BLaER1 treated with 17β-estradiol and CSF1 and Interleukin-3, amounts not matched to agents 10 nM and 100 nM (cell line): ENCODE measurements around the gene CYP4F22.
"Not testable (repeated sequence)": the region's sequence is repeated elsewhere in the genome, so short reads cannot be mapped to it uniquely, and the experiment has no call there.

ENCODE experiments used
- H3K27ac ChIP-seq, 11 experiments: shearing (Covaris generic); formaldehyde crosslinking; 2 replicates each; pipeline ENCODE4 v1.8.1; 2022
- H3K27me3 ChIP-seq, 11 experiments: shearing (Covaris generic); formaldehyde crosslinking; 2 replicates each; pipeline ENCODE4 v1.8.1; 2022
- H3K36me3 ChIP-seq, 11 experiments: shearing (Covaris generic); formaldehyde crosslinking; 2 replicates each; pipeline ENCODE4 v1.8.1; 2022
- H3K4me1 ChIP-seq, 10 experiments: shearing (Covaris generic); formaldehyde crosslinking; 2 replicates each; pipeline ENCODE4 v1.8.1; 2022
- H3K4me2 ChIP-seq, 11 experiments: shearing (Covaris generic); formaldehyde crosslinking; 2 replicates each; pipeline ENCODE4 v1.8.1; 2022
- H3K4me3 ChIP-seq, 10 experiments: shearing (Covaris generic); formaldehyde crosslinking; 2 replicates each; pipeline ENCODE4 v1.8.1; 2022
- H3K9ac ChIP-seq, 11 experiments: shearing (Covaris generic); formaldehyde crosslinking; 2 replicates each; pipeline ENCODE4 v1.8.1; 2022
- H3K9me3 ChIP-seq, 11 experiments: shearing (Covaris generic); formaldehyde crosslinking; replicated peaks in 1 of 11; 2 replicates each; pipeline ENCODE4 v1.8.1; 2022
- H4K20me1 ChIP-seq, 11 experiments: shearing (Covaris generic); formaldehyde crosslinking; 2 replicates each; pipeline ENCODE4 v1.8.1; 2022
- Cebpa-rat ChIP-seq, 11 experiments: shearing (Covaris generic); IDR thresholded peaks; 2 replicates each; pipeline ENCODE4 v1.8.1; 2022

Gene CYP4F22

DNA sequence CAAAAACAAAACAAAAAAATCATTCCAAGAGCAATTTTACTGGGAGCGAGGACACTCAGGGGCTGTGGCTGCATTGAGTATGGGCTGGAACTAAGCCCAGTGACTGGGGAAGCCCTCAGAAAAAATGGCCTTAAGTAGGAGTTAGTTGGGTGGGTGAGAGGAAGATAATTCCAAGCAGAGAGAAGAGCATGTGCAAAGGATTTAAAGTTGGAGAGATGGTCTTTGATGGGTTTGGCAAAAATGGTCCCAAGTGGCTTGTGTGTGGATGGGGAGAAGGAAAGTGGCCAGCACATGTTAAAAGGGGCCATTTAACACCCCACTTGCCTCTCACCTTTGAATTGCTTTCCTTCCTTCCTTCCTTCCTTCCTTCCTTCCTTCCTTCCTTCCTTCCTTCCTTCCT lies 6.7 kb upstream of the CYP4F22 start:
- H3K4me3 ChIP-seq, result no peak overlapping the region
- H3K27me3 ChIP-seq, result no peaks in the 10 kb centered on the region

DNA sequence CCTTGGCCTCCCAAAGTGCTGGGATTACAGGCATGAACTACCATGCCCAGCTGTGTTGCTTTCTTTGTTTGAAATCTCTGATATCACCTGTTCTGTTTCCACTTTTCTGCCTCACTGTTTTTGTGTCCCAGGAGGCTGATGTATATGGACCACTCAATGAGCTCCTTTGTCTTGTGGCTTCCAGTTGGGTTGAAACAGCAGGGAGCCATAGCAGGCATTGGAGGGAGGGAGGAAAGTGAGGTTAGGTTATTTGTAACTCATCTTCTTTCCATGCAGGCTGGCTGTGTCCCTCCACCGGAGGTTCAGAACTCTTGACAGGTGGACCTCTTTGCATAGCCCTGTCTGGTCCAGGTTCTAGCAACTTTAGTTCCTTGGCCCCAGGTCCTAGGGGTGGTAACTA lies 6.1 kb upstream of the CYP4F22 start:
- Histone ChIP-seq H3K27me3 (peaks cover 0 to 4% (median 1%) of the 10 kb centered on the region in 11 experiments; a peak in 6 of 22 replicates), H3K36me3 (no peaks in the 10 kb centered on the region), H3K9me3 (0 out of 22 replicates have a peak, but pooled peaks cover 0 to 4% (median 0%) of the 10 kb centered on the region in 11 experiments), H3K4me3 (no peak overlapping the region), H3K27ac (no peak overlapping the region), H3K4me2 (0 out of 22 replicates have a peak overlapping the region, but pooled peaks of 1 of the 11 experiments have one; percentile 10), H3K4me1 (peaks cover 0 to 11% (median 0%) of the 10 kb centered on the region in 10 experiments; a peak in 3 of 20 replicates), H3K9ac (no peak overlapping the region), H4K20me1 (no peaks in the 10 kb centered on the region)
- no peak for TF ChIP-seq Cebpa-rat (IDR thresholded peaks at IDR 0.05)

More for the DNA sequence above, 6.7 kb upstream of the CYP4F22 start:
- Histone ChIP-seq H3K36me3 (no peaks in the 10 kb centered on the region), H3K4me1 (peaks cover 0 to 11% (median 0%) of the 10 kb centered on the region in 10 experiments; a peak in 3 of 20 replicates), H3K9ac (no peak overlapping the region), H3K9me3 (0 out of 22 replicates have a peak, but pooled peaks cover 0 to 4% (median 0%) of the 10 kb centered on the region in 11 experiments), H4K20me1 (no peaks in the 10 kb centered on the region), H3K4me2 (peak overlapping the region in 2 of 11 experiments; percentile 10 to 23; a peak in 2 of 22 replicates), H3K27ac (no peak overlapping the region)
- TF ChIP-seq Cebpa-rat (IDR thresholded peaks at IDR 0.05), result no peak

DNA sequence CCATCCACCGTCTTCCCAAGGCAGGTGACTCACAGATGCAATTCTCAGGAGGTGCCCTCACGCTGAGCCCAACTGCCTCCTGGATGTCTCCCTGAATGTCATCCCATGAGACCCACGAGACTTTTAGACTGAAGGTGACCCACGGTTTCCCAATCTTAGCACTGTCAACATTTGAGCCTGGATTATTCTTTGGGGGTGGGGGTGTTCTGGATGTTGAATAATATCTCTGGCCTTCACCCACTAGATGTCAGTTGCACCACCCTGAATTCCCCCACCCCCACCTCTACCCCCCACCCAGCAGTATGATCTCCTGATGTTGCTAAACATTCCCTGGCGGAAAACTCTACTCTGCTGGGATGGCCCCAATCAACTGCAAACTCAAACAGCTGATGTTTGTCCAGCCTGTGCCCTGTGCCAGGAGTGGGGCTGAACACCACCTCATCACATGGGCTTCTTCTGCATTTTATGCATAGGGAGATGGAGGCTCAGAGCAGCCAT lies 2.2 kb upstream of the CYP4F22 start:
- Histone ChIP-seq H3K9ac (no peak overlapping the region), H3K4me3 (no peak overlapping the region), H3K36me3 (no peaks in the 10 kb centered on the region), H3K4me1 (peaks cover 0 to 17% (median 5%) of the 10 kb centered on the region in 10 experiments; a peak in 9 of 20 replicates), H3K27me3 (peaks cover 20 to 35% (median 29%) of the 10 kb centered on the region in 11 experiments), H3K27ac (no peak overlapping the region), H3K4me2 (no peak overlapping the region), H3K9me3 (no peaks in the 10 kb centered on the region), H4K20me1 (no peaks in the 10 kb centered on the region)
- TF ChIP-seq Cebpa-rat (IDR thresholded peaks at IDR 0.05), result no peak

DNA sequence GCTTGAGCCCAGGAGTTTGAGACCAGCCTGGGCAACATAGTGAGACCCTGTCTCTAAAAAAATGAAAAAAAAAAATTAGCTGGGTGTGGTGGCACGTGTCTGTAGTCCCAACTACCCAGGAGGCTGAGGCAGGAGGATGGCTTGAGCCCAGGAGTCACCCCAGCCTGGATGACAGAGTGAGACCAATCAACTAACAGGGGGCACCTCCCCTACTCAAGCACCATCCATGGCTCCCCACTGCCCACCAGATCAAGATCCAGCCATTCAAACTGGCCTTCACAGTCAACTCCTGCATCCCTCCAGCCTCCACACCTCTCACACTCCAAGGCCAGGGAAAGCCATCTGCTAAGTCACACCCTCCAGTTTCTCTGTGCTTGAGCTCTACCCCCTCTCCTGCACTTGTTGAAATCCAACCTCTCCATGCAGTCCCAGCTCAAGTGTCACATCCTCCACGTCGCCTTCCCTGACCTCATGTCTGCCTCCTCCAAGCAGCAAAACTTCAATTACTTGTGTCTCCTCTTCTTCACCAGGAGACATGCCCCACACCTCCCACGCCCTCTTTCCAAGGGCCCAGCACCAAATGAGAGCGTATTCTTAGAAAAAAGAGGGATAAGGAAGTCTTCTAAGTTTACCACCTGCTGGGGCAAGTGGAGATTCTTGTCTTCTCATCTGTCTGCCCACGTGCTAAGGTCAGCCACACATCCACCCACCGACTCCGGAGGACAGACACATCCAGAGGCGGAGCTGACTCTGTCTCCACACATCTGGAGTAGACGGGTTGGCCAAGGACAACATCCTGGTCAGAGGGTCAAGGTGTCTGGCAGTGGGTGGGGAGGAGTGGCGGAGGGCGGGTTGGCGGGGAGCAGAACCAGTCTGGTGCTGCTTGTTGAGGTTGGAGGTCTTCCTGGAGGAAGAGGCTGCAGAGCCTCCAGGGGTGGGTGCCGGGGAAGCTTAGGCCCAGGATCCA lies 974 bp upstream of the CYP4F22 start:
- Histone ChIP-seq H3K4me2 (no peak overlapping the region), H3K36me3 (no peaks in the 10 kb centered on the region), H3K9me3 (no peaks in the 10 kb centered on the region), H4K20me1 (no peaks in the 10 kb centered on the region), H3K27ac (no peak overlapping the region), H3K4me1 (peaks cover 0 to 8% (median 3%) of the 10 kb centered on the region in 10 experiments; a peak in 8 of 20 replicates), H3K9ac (no peak overlapping the region), H3K27me3 (peaks cover 20 to 35% (median 29%) of the 10 kb centered on the region in 11 experiments), H3K4me3 (no peak overlapping the region)
- TF ChIP-seq Cebpa-rat (IDR thresholded peaks at IDR 0.05), result no peak

DNA sequence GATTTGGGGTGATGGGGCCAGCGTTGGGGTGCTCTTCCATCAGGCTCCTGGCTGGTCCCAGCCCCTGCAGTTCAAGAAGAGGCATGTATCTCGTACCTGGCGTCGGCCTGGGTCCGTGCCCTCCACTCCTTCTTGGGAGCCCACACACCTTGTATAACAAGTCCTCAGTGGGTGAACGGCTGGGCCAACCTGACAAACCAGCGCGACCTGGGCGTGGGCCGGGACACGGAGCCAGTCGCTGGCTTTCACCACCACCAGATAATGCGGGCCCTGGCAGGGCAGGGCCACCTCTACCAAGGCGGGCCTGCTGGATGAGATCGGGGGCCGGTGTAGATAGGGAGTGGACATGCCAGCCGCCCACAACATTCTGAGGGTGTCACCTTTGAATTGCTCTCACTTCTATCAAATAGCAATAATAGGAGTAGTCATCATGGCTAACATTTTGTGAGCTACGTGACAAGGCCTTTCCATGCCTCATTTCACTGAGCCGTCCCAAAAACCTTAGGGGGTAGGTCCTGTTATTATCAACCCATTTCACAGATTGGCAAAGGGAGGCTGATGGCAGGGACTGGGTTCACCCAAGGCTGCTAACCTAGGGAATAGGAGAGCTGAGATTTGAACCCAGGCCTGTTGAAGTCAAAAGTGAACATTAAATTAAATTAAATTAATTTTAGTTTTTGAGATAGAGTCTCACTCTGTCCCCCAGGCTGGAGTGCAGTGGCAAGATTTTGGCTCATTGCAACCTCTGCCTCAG lies 3.5 kb downstream of the CYP4F22 start:
- H3K9me3 ChIP-seq, result peaks cover 12 to 21% (median 19%) of the 10 kb centered on the region in 11 experiments
- no peak overlapping the region for H3K4me3 ChIP-seq
- peaks cover 20 to 35% (median 29%) of the 10 kb centered on the region in 11 experiments for H3K27me3 ChIP-seq
- no peak overlapping the region for H3K4me2 ChIP-seq
- no peak overlapping the region for H3K27ac ChIP-seq
- H3K4me1 ChIP-seq, result peaks cover 11 to 24% (median 16%) of the 10 kb centered on the region in 10 experiments
- no peaks in the 10 kb centered on the region for H4K20me1 ChIP-seq
- H3K36me3 ChIP-seq, result peaks cover 0 to 2% (median 0%) of the 10 kb centered on the region in 11 experiments; a peak in 2 of 22 replicates
- TF ChIP-seq Cebpa-rat (IDR thresholded peaks at IDR 0.05), result no peak
- H3K9ac ChIP-seq, result no peak overlapping the region

DNA sequence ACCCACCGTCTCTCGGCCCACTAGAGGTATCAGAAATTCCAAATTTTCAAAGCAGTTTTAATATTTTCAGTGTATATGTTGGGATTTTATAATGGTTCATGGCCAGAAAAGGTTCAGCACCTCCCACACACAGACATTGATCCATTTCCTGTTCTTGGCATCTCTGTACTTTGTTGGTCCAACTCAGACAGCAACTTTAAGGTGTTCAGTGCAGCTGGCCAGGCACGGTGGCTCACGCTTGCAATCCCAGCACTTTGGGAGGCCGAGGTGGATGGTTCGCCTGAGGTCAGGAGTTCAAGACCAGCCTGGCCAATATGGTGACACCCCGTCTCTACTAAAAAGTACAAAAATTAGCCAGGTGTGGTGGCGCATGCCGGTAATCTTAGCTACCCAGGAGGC lies 6.9 kb downstream of the CYP4F22 start:
- H3K27ac ChIP-seq, result peak overlapping the region; percentile 48 to 86 (median 74); a peak in 21 of 22 replicates
- peak overlapping the region; percentile 55 to 79 (median 66) for H3K4me2 ChIP-seq
- H3K36me3 ChIP-seq, H3K27me3 ChIP-seq, H4K20me1 ChIP-seq: not testable (repeated sequence)
- peaks cover 11 to 17% (median 13%) of the 10 kb centered on the region in 10 experiments for H3K4me1 ChIP-seq
- peaks cover 24 to 40% (median 33%) of the 10 kb centered on the region in 11 experiments for H3K9me3 ChIP-seq
- peak overlapping the region in 2 of 10 experiments; percentile 11; a peak in 1 of 20 replicates for H3K4me3 ChIP-seq
- H3K9ac ChIP-seq, result peak overlapping the region; percentile 32 to 71 (median 53); a peak in 14 of 22 replicates

DNA sequence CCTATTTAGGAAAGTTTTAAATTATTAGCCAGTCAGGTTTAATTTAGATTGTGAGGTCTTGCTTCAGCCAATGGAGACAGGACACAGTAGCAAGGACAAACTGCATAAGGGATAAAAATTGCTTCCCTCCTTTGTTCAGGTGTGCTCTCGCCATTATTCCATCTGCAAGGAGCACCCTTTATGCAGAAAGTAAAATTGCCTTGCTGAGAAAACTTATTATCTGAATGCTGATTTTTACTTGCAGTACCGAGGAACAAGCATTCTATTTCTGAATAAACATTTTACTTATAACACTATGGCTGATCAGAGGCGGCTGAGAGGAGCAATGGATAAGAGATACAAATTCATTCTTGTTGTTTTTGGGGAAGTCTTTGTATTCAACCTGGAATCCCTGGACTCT lies 8.0 kb downstream of the CYP4F22 start:
- H3K4me2 ChIP-seq, result no peak overlapping the region
- H3K4me1 ChIP-seq, result peaks cover 11 to 19% (median 13%) of the 10 kb centered on the region in 10 experiments
- no peak for TF ChIP-seq Cebpa-rat (IDR thresholded peaks at IDR 0.05)
- peaks cover 24 to 40% (median 33%) of the 10 kb centered on the region in 11 experiments for H3K9me3 ChIP-seq
- no peaks in the 10 kb centered on the region for H4K20me1 ChIP-seq
- peaks cover 0 to 2% (median 0%) of the 10 kb centered on the region in 11 experiments; a peak in 2 of 22 replicates for H3K36me3 ChIP-seq
- no peak overlapping the region for H3K9ac ChIP-seq
- H3K4me3 ChIP-seq, result peak overlapping the region in 2 of 10 experiments; percentile 11; a peak in 2 of 20 replicates
- no peaks in the 10 kb centered on the region for H3K27me3 ChIP-seq
- no peak overlapping the region for H3K27ac ChIP-seq

DNA sequence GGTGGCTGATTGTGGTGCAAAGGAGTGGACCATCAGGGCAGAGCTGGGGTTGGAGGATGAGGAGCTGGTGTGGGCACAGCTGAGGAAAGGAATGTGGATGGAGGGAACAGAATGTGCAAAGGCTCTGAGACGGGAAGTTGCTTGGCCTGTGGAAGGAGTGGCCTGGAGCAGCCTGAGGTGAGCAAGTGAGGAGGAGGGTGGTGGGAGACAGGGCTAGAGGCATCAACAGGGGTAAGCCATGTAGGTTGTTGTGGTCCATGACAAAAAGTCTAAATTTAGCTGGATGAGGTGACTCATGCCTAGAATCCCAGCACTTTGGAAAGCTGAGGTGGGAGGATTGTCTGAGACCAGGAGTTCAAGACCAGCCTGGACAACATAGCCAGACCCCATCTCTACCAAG lies 9.5 kb downstream of the CYP4F22 start:
- H3K27me3 ChIP-seq, result no peaks in the 10 kb centered on the region

More for the DNA sequence above, 9.5 kb downstream of the CYP4F22 start:
- no peak overlapping the region for H3K4me2 ChIP-seq
- no peak for TF ChIP-seq Cebpa-rat (IDR thresholded peaks at IDR 0.05)
- peaks cover 0 to 2% (median 0%) of the 10 kb centered on the region in 11 experiments; a peak in 2 of 22 replicates for H3K36me3 ChIP-seq
- H3K9ac ChIP-seq, result no peak overlapping the region
- H3K4me1 ChIP-seq, result peaks cover 11 to 29% (median 13%) of the 10 kb centered on the region in 10 experiments
- H3K27ac ChIP-seq, result no peak overlapping the region
- peaks cover 24 to 40% (median 33%) of the 10 kb centered on the region in 11 experiments for H3K9me3 ChIP-seq
- no peaks in the 10 kb centered on the region for H4K20me1 ChIP-seq
- H3K4me3 ChIP-seq, result peak overlapping the region in 1 of 10 experiments; percentile 28; a peak in 1 of 20 replicates
